Lower lobe of right lung (tissue), 2 donors: ENCODE data around the gene SLK. TPM values are rescaled to one million over a fixed set of nuclear protein-coding genes. Genes with fewer than 3 reads are reported as not detected.

Experiments used
- ATAC-seq, 2 donors: fragments of 200-7000 bp; cut with Tn5 transposase; one replicate each; pipeline ENCODE4 v1.9.1; 2020 to 2022; ENCODE audit warnings: mild to moderate bottlenecking in 2 of 2, moderate library complexity in 2 of 2
- DNase-seq: peaks from one replicate; pipeline ENCODE4 v3.0.0-alpha.2; 2020
- H3K27ac ChIP-seq: fragments of 200-600 bp; one replicate; pipeline ENCODE4 v1.8.0; 2022
- H3K27me3 ChIP-seq: fragments of 200-600 bp; one replicate; pipeline ENCODE4 v1.8.0; 2022; ENCODE audit warnings: low read depth
- H3K36me3 ChIP-seq: fragments of 200-600 bp; one replicate; pipeline ENCODE4 v1.8.0; 2022; ENCODE audit warnings: mild to moderate bottlenecking
- H3K4me1 ChIP-seq: fragments of 200-600 bp; one replicate; pipeline ENCODE4 v1.8.0; 2022
- H3K4me3 ChIP-seq: fragments of 200-600 bp; one replicate; pipeline ENCODE4 v1.8.0; 2022; ENCODE audit warnings: mild to moderate bottlenecking
- H3K9me3 ChIP-seq: fragments of 200-600 bp; one replicate; pipeline ENCODE4 v1.8.0; 2022
- intact Hi-C: fragments of 100-400 bp; cut with DNase I; formaldehyde crosslinking; loops from one replicate; pipeline ENCODE4 v1.11.0; 2022
- microRNA-seq: library from miRNA; unstranded; fragments of <30 nt; microRNA quantifications from one replicate; pipeline ENCODE4 v1.2.0, GENCODE V29; 2020; ENCODE audit warnings: borderline number of aligned reads
- total RNA-seq: library from RNA; stranded (reverse); fragmentation: NEBNext Ultra II Directional; extraction: Animal tissue kit (Norgen Biotek cat#: 25700); gene quantifications from one replicate; pipeline ENCODE4 v1.2.1, GENCODE V29; 2021
- TF ChIP-seq, protein P1 (sequence below): fragments of 200-600 bp; IDR thresholded peaks from one replicate; pipeline ENCODE4 v1.8.0; 2022; ENCODE audit warnings: antibody characterized with exemption, mild to moderate bottlenecking
- donor health status: DM: no; HTN: yes; CAD: no; lungs with severe emphysema.

SLK gene
- total RNA-seq, 1 donor from 2014 or later: 45.5 TPM

DNA sequence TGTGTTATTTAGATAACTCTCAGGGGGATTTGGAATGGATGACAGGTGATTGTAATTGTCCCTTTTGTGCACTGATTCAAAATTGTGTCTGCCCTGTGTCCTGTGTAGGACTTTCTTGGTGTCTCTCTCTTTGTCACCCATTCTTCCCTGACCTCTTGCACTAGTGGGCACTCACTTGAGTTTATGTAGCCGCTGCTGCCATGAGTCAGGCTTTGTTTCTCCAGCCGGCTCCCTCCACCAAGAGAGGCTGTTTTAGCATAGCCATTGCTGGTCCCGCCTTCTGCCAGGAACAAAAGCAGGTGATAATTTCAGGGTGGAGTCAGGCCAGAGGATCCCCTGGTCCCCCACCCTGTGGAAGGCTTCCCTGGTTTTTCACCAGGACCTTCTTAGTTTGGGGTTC is 110.3 kb downstream of the SLK start:
- Histone ChIP-seq H3K9me3 (no peaks in the 10 kb centered on the region), H3K4me1 (peaks cover 6% of the 10 kb centered on the region), H3K27me3 (no peaks in the 10 kb centered on the region), H3K27ac (peak overlapping the region; percentile 18), H3K36me3 (no peaks in the 10 kb centered on the region), H3K4me3 (no peak overlapping the region)
- no peak for DNase-seq
- TF ChIP-seq, protein P1, sequence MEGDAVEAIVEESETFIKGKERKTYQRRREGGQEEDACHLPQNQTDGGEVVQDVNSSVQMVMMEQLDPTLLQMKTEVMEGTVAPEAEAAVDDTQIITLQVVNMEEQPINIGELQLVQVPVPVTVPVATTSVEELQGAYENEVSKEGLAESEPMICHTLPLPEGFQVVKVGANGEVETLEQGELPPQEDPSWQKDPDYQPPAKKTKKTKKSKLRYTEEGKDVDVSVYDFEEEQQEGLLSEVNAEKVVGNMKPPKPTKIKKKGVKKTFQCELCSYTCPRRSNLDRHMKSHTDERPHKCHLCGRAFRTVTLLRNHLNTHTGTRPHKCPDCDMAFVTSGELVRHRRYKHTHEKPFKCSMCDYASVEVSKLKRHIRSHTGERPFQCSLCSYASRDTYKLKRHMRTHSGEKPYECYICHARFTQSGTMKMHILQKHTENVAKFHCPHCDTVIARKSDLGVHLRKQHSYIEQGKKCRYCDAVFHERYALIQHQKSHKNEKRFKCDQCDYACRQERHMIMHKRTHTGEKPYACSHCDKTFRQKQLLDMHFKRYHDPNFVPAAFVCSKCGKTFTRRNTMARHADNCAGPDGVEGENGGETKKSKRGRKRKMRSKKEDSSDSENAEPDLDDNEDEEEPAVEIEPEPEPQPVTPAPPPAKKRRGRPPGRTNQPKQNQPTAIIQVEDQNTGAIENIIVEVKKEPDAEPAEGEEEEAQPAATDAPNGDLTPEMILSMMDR: no peak
- intact Hi-C loops: no loop called here
- ATAC-seq: no peak

- Histone ChIP-seq H3K4me3 (no peak overlapping the region), H3K4me1 (peaks cover 6% of the 10 kb centered on the region), H3K27me3 (no peaks in the 10 kb centered on the region), H3K9me3 (no peaks in the 10 kb centered on the region), H3K36me3 (no peaks in the 10 kb centered on the region), H3K27ac (no peak overlapping the region)
- intact Hi-C loops: no loop called here
- DNase-seq: no peak
- no peak for ATAC-seq
- TF ChIP-seq, protein P1: no peak
These were observed 110.8 kb downstream of the SLK start for GRCh38 chr10:104077663-104078151.

Small RNA genes within 50 kb of the gene (microRNA-seq; reads per million reads assigned to microRNA genes)
- gene MIR936: not detected

Other genes with a start within 250 kb of the SLK start
- 34.8 TPM for gene SH3PXD2A, start 111.6 kb upstream of the SLK start, total RNA-seq
- 37.0 TPM for gene STN1, start 49.0 kb upstream of the SLK start, total RNA-seq
- gene COL17A1, start 118.7 kb downstream of the SLK start, total RNA-seq: 0.32 TPM
- 7.4 TPM for gene SFR1, start 155.0 kb downstream of the SLK start, total RNA-seq